Tibial nerve (tissue), 4 donors: ENCODE measurements around the gene ANAPC7. TPM values are rescaled to one million over a fixed set of nuclear protein-coding genes. Genes with fewer than 3 reads are reported as not detected.
A peak's percentile ranks its signal among the peaks of the same experiment; 100 is the strongest.
"Not testable (repeated sequence)": the region's sequence is repeated elsewhere in the genome, so short reads cannot be mapped to it uniquely, and the experiment has no call there.

Source experiments
- DNase-seq, 2 donors: peaks; one replicate each; pipeline ENCODE4 v3.0.0-alpha.2; 2019; ENCODE audit warnings: low spot score in 2 of 2
- H3K27ac ChIP-seq, 4 donors: fragments of 200-600 bp; sonication (generic) in 3 of 4; one replicate each; pipeline ENCODE4 v1.5.1; 2017 to 2019; ENCODE audit warnings: mild to moderate bottlenecking in 1 of 4
- H3K27me3 ChIP-seq, 2 donors: fragments of 200-600 bp; sonication (generic) in 1 of 2; one replicate each; pipeline versions ENCODE4 v1.5.1 to v1.6.0; 2017 to 2019
- H3K36me3 ChIP-seq, 3 donors: fragments of 200-600 bp; sonication (generic); one replicate each; pipeline ENCODE4 v1.5.1; 2018 to 2019
- H3K4me1 ChIP-seq, 4 donors: fragments of 200-600 bp; sonication (generic) in 3 of 4; one replicate each; pipeline ENCODE4 v1.5.1; 2017 to 2019
- H3K4me3 ChIP-seq, 4 donors: fragments of 200-600 bp; sonication (generic) in 3 of 4; one replicate each; pipeline ENCODE4 v1.5.1; 2017 to 2019; ENCODE audit warnings: mild to moderate bottlenecking in 1 of 4, moderate library complexity in 1 of 4
- H3K9me3 ChIP-seq, 4 donors: fragments of 200-600 bp; sonication (generic) in 3 of 4; one replicate each; pipeline ENCODE4 v1.5.1; 2017 to 2019
- CTCF ChIP-seq, 5 experiments: fragments of 200-600 bp in 3 of 5; fragments of 450-650 bp in 2 of 5; sonication (generic) in 3 of 5; IDR thresholded peaks; one replicate each; pipeline ENCODE4 v1.5.1; 2016 to 2019; ENCODE audit warnings: antibody characterized with exemption in 5 of 5, mild to moderate bottlenecking in 3 of 5, moderate library complexity in 2 of 5
- EP300 ChIP-seq, 2 donors: sonication (generic); formaldehyde crosslinking; IDR thresholded peaks; one replicate each; pipeline ENCODE4 v1.6.1; 2017; ENCODE audit warnings: antibody characterized with exemption in 2 of 2, mild to moderate bottlenecking in 1 of 2
- POLR2A ChIP-seq, 2 donors: fragments of 450-650 bp; IDR thresholded peaks; one replicate each; pipeline ENCODE4 v1.6.1; 2017; ENCODE audit warnings: antibody characterized with exemption in 2 of 2, mild to moderate bottlenecking in 2 of 2, moderate library complexity in 2 of 2
- WGBS, 2 donors: methylation state at CpG; one replicate each; pipeline ENCODE4 v1.1.5; 2018; 5-methylcytosine and 5-hydroxymethylcytosine counted together
- total RNA-seq, 4 donors: library from RNA; depleted of rRNA; stranded (reverse); fragments of >200 nt; gene quantifications; one replicate each; pipeline ENCODE4 v1.1.0, GENCODE V29; 2016

Gene ANAPC7
- total RNA-seq, 4 donors from 2014 or later = 26.3 to 46.7 (median 39.2) TPM

- DNase-seq = no peak
- 66% methylated on average over 2 of the region's 2 CpGs for WGBS, 2 donors
Observed at GRCh38 chr12:110436231-110436630, 32.7 kb upstream of the ANAPC7 start.

GRCh38 chr12:110431957-110432587, 28.6 kb upstream of the ANAPC7 start:
- 88 to 90% methylated on average over 12 of the region's 12 CpGs for WGBS, 2 donors
- Histone ChIP-seq H3K36me3 (peaks cover 0 to 36% (median 0%) of the 10 kb centered on the region in 3 donors), H3K27me3 (no peaks in the 10 kb centered on the region), H3K9me3 (no peaks in the 10 kb centered on the region), H3K4me1 (no peaks in the 10 kb centered on the region), H3K27ac (peak overlapping the region in 3 of 4 donors; percentile 4 to 81 (median 72)), H3K4me3 (peak overlapping the region; percentile 17 to 58 (median 42))
- no peak for DNase-seq
- TF ChIP-seq EP300 (IDR thresholded peaks at IDR 0.05) = no peak
- TF ChIP-seq CTCF (IDR thresholded peaks at IDR 0.05) = no peak
- TF ChIP-seq POLR2A (IDR thresholded peaks at IDR 0.05) = no peak

More at GRCh38 chr12:110436231-110436630, 32.7 kb upstream of the ANAPC7 start:
- Histone ChIP-seq H3K4me3 (no peak overlapping the region), H3K36me3 (peaks cover 3 to 77% (median 19%) of the 10 kb centered on the region in 3 donors), H3K4me1 (no peaks in the 10 kb centered on the region), H3K27me3 (no peaks in the 10 kb centered on the region), H3K27ac (no peak overlapping the region), H3K9me3 (no peaks in the 10 kb centered on the region)
- TF ChIP-seq CTCF (IDR thresholded peaks at IDR 0.05) (no peak), POLR2A (IDR thresholded peaks at IDR 0.05) (no peak)

GRCh38 chr12:110429676-110430075, 26.2 kb upstream of the ANAPC7 start:
- not testable (repeated sequence) for H3K9me3 ChIP-seq, H3K27me3 ChIP-seq, H3K4me3 ChIP-seq, H3K4me1 ChIP-seq, H3K27ac ChIP-seq, DNase-seq
- peaks cover 0 to 13% (median 0%) of the 10 kb centered on the region in 3 donors for H3K36me3 ChIP-seq
- 85 to 90% methylated on average over 15 of the region's 15 CpGs for WGBS, 2 donors

GRCh38 chr12:110426406-110426805, 22.9 kb upstream of the ANAPC7 start:
- Histone ChIP-seq H3K36me3 (no peaks in the 10 kb centered on the region), H3K27me3 (no peaks in the 10 kb centered on the region), H3K4me1 (no peaks in the 10 kb centered on the region), H3K27ac (no peak overlapping the region), H3K9me3 (no peaks in the 10 kb centered on the region), H3K4me3 (no peak overlapping the region)
- no peak for DNase-seq
- WGBS, 2 donors = 39 to 40% methylated on average over 3 of the region's 3 CpGs
- TF ChIP-seq POLR2A (IDR thresholded peaks at IDR 0.05) (no peak), EP300 (IDR thresholded peaks at IDR 0.05) (no peak), CTCF (IDR thresholded peaks at IDR 0.05) (no peak)

GRCh38 chr12:110424237-110424636, 20.7 kb upstream of the ANAPC7 start:
- 61 to 62% methylated on average over 3 of the region's 3 CpGs for WGBS, 2 donors
- Histone ChIP-seq H3K9me3 (no peaks in the 10 kb centered on the region), H3K27ac (no peak overlapping the region), H3K4me3 (no peak overlapping the region), H3K4me1 (no peaks in the 10 kb centered on the region), H3K27me3 (no peaks in the 10 kb centered on the region), H3K36me3 (no peaks in the 10 kb centered on the region)
- no peak for DNase-seq
- no peak for TF ChIP-seq POLR2A (IDR thresholded peaks at IDR 0.05)

- DNase-seq = no peak
- H3K4me1 ChIP-seq = no peaks in the 10 kb centered on the region
- H3K9me3 ChIP-seq = no peaks in the 10 kb centered on the region
- H3K36me3 ChIP-seq = no peaks in the 10 kb centered on the region
- no peak overlapping the region for H3K4me3 ChIP-seq
- TF ChIP-seq EP300 (IDR thresholded peaks at IDR 0.05) (no peak), CTCF (IDR thresholded peaks at IDR 0.05) (no peak), POLR2A (IDR thresholded peaks at IDR 0.05) (no peak)
- WGBS, 2 donors = 61 to 69% methylated on average over 4 of the region's 4 CpGs
- H3K27me3 ChIP-seq = peaks cover 0 to 11% of the 10 kb centered on the region in 2 donors
- H3K27ac ChIP-seq = no peak overlapping the region
Observed at GRCh38 chr12:110421701-110422100, 18.2 kb upstream of the ANAPC7 start.
